Pancreas (tissue), 10 donors: ENCODE results near the gene RASSF3. TPM values are rescaled to one million over a fixed set of nuclear protein-coding genes. Genes with fewer than 3 reads are reported as not detected.

Experiments
- ATAC-seq, 4 donors: fragments of 200-7000 bp; cut with Tn5 transposase; one replicate each; pipeline versions ENCODE4 v1.8.0 to v1.9.1; 2020; ENCODE audit warnings: mild to moderate bottlenecking in 4 of 4, moderate library complexity in 4 of 4
- DNase-seq, 6 donors: peaks; one replicate each; pipeline ENCODE4 v3.0.0-alpha.2; 2020
- FAIRE-seq: peaks from 2 replicates; lab custom pipeline; 2012; peaks lifted over from hg19 to GRCh38; lab: Jason Lieb, UNC
- H3K27ac ChIP-seq, 4 donors: fragments of 200-600 bp; sonication (generic); 1 replicate in 3 of 4; 2 replicates in 1 of 4; pipeline versions ENCODE4 v1.5.0 to v1.8.0; 2020
- H3K27me3 ChIP-seq, 4 donors: fragments of 200-600 bp; one replicate each; pipeline ENCODE4 v1.8.0; 2021
- H3K36me3 ChIP-seq, 3 donors: fragments of 200-600 bp; sonication (generic) in 1 of 3; one replicate each; pipeline versions ENCODE4 v1.5.0 to v1.8.0; 2020 to 2021
- H3K4me1 ChIP-seq, 3 donors: fragments of 200-600 bp; one replicate each; pipeline ENCODE4 v1.8.0; 2021
- H3K4me3 ChIP-seq, 4 donors: fragments of 200-600 bp; sonication (generic) in 2 of 4; one replicate each; pipeline versions ENCODE4 v1.5.0 to v1.8.0; 2020 to 2021
- H3K9me3 ChIP-seq, 4 donors: fragments of 200-600 bp; one replicate each; pipeline ENCODE4 v1.8.0; 2021
- WGBS, 2 donors: extraction: QIAGEN DNeasy Blood & Tissue Kit; methylation state at CpG; one replicate each; pipeline ENCODE4 v1.1.7; 2013; 5-methylcytosine and 5-hydroxymethylcytosine counted together
- intact Hi-C, 3 donors: fragments of 100-400 bp; cut with DNase I; formaldehyde crosslinking; loops; one replicate each; pipeline versions ENCODE4 v1.11.1 to v1.14.2; 2022
- polyA plus RNA-seq, 2 donors: library from polyadenylated mRNA; stranded (reverse); fragments of 200-250 nt; gene quantifications; one replicate each; pipeline ENCODE4 v1.2.3, GENCODE V29; 2013
- total RNA-seq, 6 donors: library from RNA; stranded (reverse); fragmentation: NEBNext Ultra II Directional in 4 of 6; extraction: Animal tissue kit (Norgen Biotek cat#: 25700) in 4 of 6; gene quantifications; one replicate each; pipeline versions ENCODE4 v1.2.1 to v1.2.4, GENCODE V29; 2021 to 2023
- TF ChIP-seq, protein P1 (sequence below), 4 donors: fragments of 200-600 bp; sonication (generic) in 3 of 4; IDR thresholded peaks; one replicate each; pipeline versions ENCODE4 v1.5.0 to v1.8.0; 2021; ENCODE audit warnings: antibody characterized with exemption in 4 of 4
- donor health status: healthy with polysubstance abuse.
- donor health status: DM: no; HTN: no; CAD: no; lungs with moderate emphysema.
- donor health status: DM: no; HTN: no; CAD: no.
- donor health status: control.
- donor health status: control.
- donor health status: Bipolar disorder and iron deficiency.
- donor health status: DM: yes; HTN: yes; CAD: no.
- donor health status: DM: no; HTN: no; CAD: no.
- donor health status: DM: no; HTN: no; CAD: no.
- donor health status: DM: yes; HTN: yes; CAD: no.

Gene RASSF3
- total and polyA plus RNA-seq, 8 donors: 5.2 to 36.5 (median 21.5) TPM

DNA sequence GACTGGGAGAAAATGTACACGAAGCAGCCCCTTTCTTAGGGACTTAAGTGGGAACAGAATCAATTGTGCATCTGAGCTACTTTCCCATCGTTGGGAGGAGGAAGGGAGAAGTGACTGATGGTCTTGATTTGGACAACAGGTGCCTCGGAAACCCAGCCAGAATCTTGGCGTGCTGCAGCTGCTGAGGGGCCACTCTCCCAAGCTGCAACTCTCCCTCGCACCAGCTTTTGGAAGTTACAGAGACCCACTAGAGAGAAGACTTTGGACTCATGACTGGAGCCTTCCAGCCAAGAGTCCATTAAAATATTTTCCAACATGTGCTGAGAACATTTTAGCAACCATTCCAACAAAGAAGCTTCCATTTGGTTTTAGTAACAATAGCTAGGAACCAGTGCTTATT lies 96.6 kb downstream of the RASSF3 start:
- no peaks in the 10 kb centered on the region for H3K4me1 ChIP-seq
- ATAC-seq (no peak), DNase-seq (no peak), FAIRE-seq (no peak)
- H3K27ac ChIP-seq: no peak overlapping the region
- intact Hi-C loops: no loop called here
- no peaks in the 10 kb centered on the region for H3K27me3 ChIP-seq
- no peaks in the 10 kb centered on the region for H3K36me3 ChIP-seq
- no peaks in the 10 kb centered on the region for H3K9me3 ChIP-seq
- 76 to 79% methylated on average over 5 of the region's 5 CpGs for WGBS, 2 donors
- TF ChIP-seq, protein P1, sequence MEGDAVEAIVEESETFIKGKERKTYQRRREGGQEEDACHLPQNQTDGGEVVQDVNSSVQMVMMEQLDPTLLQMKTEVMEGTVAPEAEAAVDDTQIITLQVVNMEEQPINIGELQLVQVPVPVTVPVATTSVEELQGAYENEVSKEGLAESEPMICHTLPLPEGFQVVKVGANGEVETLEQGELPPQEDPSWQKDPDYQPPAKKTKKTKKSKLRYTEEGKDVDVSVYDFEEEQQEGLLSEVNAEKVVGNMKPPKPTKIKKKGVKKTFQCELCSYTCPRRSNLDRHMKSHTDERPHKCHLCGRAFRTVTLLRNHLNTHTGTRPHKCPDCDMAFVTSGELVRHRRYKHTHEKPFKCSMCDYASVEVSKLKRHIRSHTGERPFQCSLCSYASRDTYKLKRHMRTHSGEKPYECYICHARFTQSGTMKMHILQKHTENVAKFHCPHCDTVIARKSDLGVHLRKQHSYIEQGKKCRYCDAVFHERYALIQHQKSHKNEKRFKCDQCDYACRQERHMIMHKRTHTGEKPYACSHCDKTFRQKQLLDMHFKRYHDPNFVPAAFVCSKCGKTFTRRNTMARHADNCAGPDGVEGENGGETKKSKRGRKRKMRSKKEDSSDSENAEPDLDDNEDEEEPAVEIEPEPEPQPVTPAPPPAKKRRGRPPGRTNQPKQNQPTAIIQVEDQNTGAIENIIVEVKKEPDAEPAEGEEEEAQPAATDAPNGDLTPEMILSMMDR (IDR thresholded peaks at IDR 0.05): no peak
- no peak overlapping the region for H3K4me3 ChIP-seq

GRCh38 chr12:64707362-64707761 lies 97.1 kb downstream of the RASSF3 start:
- intact Hi-C loops: no loop called here
- Histone ChIP-seq H3K9me3 (no peaks in the 10 kb centered on the region), H3K27me3 (no peaks in the 10 kb centered on the region), H3K27ac (no peak overlapping the region), H3K4me3 (no peak overlapping the region), H3K4me1 (no peaks in the 10 kb centered on the region), H3K36me3 (no peaks in the 10 kb centered on the region)
- TF ChIP-seq, protein P1 (IDR thresholded peaks at IDR 0.05): no peak
- no peak for ATAC-seq
- no peak for FAIRE-seq
- WGBS, 2 donors: 89 to 92% methylated on average over 4 of the region's 4 CpGs
- no peak for DNase-seq

DNA sequence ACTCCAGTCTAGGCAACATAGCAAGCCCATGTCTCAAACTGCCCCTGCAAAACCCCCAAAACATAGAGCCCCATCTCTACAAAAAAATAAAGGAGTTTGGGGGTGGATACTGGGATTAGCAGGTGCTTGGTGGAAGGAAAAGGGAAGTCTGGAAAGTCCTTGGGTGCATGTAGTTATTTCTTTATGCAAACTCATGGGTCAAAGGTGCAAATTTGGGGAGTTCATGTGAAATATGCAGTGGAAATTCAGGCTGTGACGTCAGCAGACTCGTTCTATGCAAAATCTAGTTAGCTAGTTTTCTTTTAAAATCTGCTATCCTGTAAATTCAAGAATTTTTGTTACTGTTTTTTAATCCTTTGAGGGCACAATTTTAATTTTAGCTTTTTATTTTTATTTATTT lies 97.6 kb downstream of the RASSF3 start:
- no peaks in the 10 kb centered on the region for H3K4me1 ChIP-seq
- 95 to 98% methylated on average over 2 of the region's 2 CpGs for WGBS, 2 donors
- no peaks in the 10 kb centered on the region for H3K27me3 ChIP-seq
- H3K4me3 ChIP-seq: no peak overlapping the region
- no peak for ATAC-seq
- H3K36me3 ChIP-seq: no peaks in the 10 kb centered on the region
- TF ChIP-seq, protein P1 (IDR thresholded peaks at IDR 0.05): no peak
- FAIRE-seq: no peak
- intact Hi-C loops: no loop called here
- H3K9me3 ChIP-seq: no peaks in the 10 kb centered on the region
- no peak for DNase-seq
- H3K27ac ChIP-seq: no peak overlapping the region

GRCh38 chr12:64709429-64709828 lies 99.1 kb downstream of the RASSF3 start:
- WGBS, 2 donors: 97 to 100% methylated on average over 2 of the region's 2 CpGs
- no peaks in the 10 kb centered on the region for H3K9me3 ChIP-seq
- FAIRE-seq (no peak), DNase-seq (no peak), ATAC-seq (no peak)
- H3K27ac ChIP-seq: no peak overlapping the region
- intact Hi-C loops: no loop called here
- no peaks in the 10 kb centered on the region for H3K4me1 ChIP-seq
- H3K36me3 ChIP-seq: no peaks in the 10 kb centered on the region
- H3K4me3 ChIP-seq: no peak overlapping the region
- TF ChIP-seq, protein P1 (IDR thresholded peaks at IDR 0.05): no peak
- no peaks in the 10 kb centered on the region for H3K27me3 ChIP-seq

GRCh38 chr12:64713376-64713775 lies 103.1 kb downstream of the RASSF3 start:
- H3K27me3 ChIP-seq: no peaks in the 10 kb centered on the region
- ATAC-seq (no peak), FAIRE-seq (no peak), DNase-seq (no peak)
- no peaks in the 10 kb centered on the region for H3K9me3 ChIP-seq
- no peak overlapping the region for H3K4me3 ChIP-seq
- H3K36me3 ChIP-seq: peaks cover 0 to 17% (median 4%) of the 10 kb centered on the region in 3 donors
- no peaks in the 10 kb centered on the region for H3K4me1 ChIP-seq
- TF ChIP-seq, protein P1 (IDR thresholded peaks at IDR 0.05): no peak
- no peak overlapping the region for H3K27ac ChIP-seq
- intact Hi-C loops: no loop called here
